Cardiac septum (tissue), 1 donor: ENCODE data around the gene OR4C6. TPM values are rescaled to one million over a fixed set of nuclear protein-coding genes. Genes with fewer than 3 reads are reported as not detected.

Source experiments
- DNase-seq: peaks from one replicate; pipeline ENCODE4 v3.0.0-alpha.2; 2020; ENCODE audit warnings: low spot score
- intact Hi-C: fragments of 100-400 bp; cut with DNase I; formaldehyde crosslinking; loops from one replicate; pipeline ENCODE4 v1.14.0; 2022
- long read RNA-seq: library from polyadenylated mRNA; unstranded; transcript quantifications from one replicate; pipeline ENCODE4 v2.0.0, GENCODE V29; 2021
- total RNA-seq: library from RNA; stranded (reverse); fragmentation: NEBNext Ultra II Directional; extraction: Animal tissue kit (Norgen Biotek cat#: 25700); gene quantifications from one replicate; pipeline ENCODE4 v1.2.1, GENCODE V29; 2021
- donor health status: DM: no; HTN: no; CAD: no.

OR4C6 gene
- not detected for total RNA-seq
- long read RNA-seq = 0 reads

DNA sequence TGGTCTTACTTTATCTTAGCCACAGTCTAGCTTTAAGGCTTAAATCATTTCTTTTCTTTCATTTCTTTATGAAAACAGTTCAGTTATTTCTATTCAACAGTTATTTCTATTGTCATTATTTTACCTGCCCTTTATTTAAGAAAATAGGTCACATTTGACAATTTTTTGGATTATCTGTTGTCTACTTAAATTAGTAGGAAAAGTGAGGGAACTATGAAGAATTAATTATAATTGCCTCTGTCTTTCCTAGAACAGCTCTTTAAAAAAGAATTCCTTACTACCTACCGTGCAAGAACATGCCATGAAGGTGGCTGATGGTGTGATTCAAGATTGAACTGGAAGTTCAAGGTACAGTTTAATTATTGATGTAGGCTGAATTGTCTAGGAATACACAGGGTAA lies at the start of gene OR4C6:
TSS of gene OR4C6 (plus strand) at position 301 of the 400 bp plus-strand sequence. CDS start 2,966 bp downstream, outside the sequence.
- no peak for DNase-seq
- intact Hi-C loops = no loop called here

GRCh38 chr11:55624531-55624930 lies 37.5 kb upstream of the OR4C6 start:
- DNase-seq = no peak
- intact Hi-C loops = no loop called here

GRCh38 chr11:55634813-55635212 lies 27.2 kb upstream of the OR4C6 start, which contains the start of gene OR4P4:
OR4P4 (plus strand) TSS chr11:55635113.
- intact Hi-C loops = no loop called here
- no peak for DNase-seq

GRCh38 chr11:55648027-55648426 lies 14.0 kb upstream of the OR4C6 start, which contains the start of gene OR4S2:
OR4S2 (plus strand) TSS chr11:55648327; CDS start chr11:55650904, 2,577 bp downstream.
- no peak for DNase-seq
- intact Hi-C loops = no loop called here

- intact Hi-C loops = no loop called here
- DNase-seq = no peak
Observed at GRCh38 chr11:55652560-55652959, 9.4 kb upstream of the OR4C6 start.

GRCh38 chr11:55655096-55655495 lies 6.9 kb upstream of the OR4C6 start:
- no peak for DNase-seq
- intact Hi-C loops = no loop called here

DNA sequence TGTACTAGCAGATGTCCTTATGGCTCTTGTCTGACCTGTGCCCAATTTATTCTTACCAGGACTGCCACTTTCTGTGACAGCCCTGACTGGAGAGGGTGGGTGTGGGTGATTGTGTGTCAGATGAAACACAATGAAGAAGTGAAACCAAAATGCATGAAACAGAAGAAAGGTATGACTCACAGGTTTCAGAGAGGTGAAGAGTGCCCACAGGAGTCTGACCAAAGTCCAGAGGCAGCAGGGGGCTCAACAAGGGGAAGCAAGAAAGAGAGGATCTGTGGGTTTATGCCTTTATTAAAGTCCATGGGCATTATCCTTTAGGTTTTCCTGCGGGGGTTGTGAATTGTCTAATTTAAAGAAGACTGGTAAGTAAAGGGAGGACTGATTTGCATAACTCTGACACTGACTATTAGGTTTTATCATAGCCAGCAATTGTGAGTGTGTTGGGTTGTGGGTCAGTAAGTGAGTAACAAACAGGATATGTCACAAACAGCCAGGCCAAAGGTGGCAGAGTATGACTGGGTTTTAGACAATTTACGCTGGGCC lies 3.9 kb upstream of the OR4C6 start:
- intact Hi-C loops = no loop called here
- DNase-seq = no peak

GRCh38 chr11:55658608-55659007 lies 3.4 kb upstream of the OR4C6 start:
- intact Hi-C loops = no loop called here

GRCh38 chr11:55669376-55669775 lies 7.4 kb downstream of the OR4C6 start:
- no peak for DNase-seq
- intact Hi-C loops = no loop called here

More at GRCh38 chr11:55658608-55659007, 3.4 kb upstream of the OR4C6 start:
- no peak for DNase-seq

- intact Hi-C loops = no loop called here
- no peak for DNase-seq
Observed at GRCh38 chr11:55673860-55674259, 11.9 kb downstream of the OR4C6 start.

DNA sequence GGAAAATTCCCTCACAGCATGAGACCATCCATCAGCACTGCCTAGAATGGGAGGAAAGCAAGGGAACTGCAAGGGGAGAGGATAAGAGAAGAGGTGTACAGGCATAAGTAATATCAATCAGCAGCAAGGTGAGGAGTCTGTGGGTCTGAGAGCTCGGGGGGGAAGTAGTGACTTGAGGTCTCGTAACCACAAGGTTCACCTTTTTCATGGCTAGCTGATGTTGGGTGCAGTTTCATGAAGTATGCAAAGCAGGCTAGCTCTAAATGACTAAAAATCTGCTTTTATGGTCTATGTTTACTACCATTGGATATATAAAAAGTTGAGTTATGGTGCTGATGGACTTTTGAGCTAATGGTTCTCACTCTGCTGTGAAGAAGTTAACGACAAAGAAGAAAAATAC lies 35.8 kb downstream of the OR4C6 start:
- intact Hi-C loops = no loop called here
- DNase-seq = no peak

GRCh38 chr11:55701429-55701828 lies 39.4 kb downstream of the OR4C6 start:
- intact Hi-C loops = no loop called here
- no peak for DNase-seq

DNA sequence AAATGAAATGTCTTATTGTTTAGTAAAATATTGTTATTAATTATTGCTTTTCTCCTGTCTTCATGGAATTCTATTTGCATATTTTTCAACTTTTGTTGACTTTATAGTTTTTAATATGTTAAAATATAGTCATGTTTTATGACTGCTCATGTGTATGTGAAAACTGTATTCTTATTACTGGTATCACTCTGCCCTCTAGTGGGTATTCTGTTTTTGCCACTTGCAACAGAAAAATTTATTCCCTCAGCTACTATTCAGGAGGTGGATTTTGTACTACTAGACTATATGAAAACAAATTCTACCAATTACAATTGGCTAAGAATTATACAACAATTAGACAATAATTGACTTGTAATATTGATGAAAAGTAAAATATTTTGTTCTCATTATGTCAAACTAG lies 45.0 kb downstream of the OR4C6 start:
- intact Hi-C loops = no loop called here
- no peak for DNase-seq

- DNase-seq = no peak
- intact Hi-C loops = no loop called here
Observed at GRCh38 chr11:55714982-55715888, 53.2 kb downstream of the OR4C6 start.

Other genes with a start within 250 kb of the OR4C6 start
- not detected for gene OR4C15, start 107.7 kb upstream of the OR4C6 start, total RNA-seq
- not detected for gene OR4C16, start 90.1 kb upstream of the OR4C6 start, total RNA-seq
- not detected for gene OR4C11, start 54.6 kb upstream of the OR4C6 start, total RNA-seq
- not detected for gene OR4P4, start 27.1 kb upstream of the OR4C6 start, total RNA-seq
- gene OR4S2, start 13.9 kb upstream of the OR4C6 start, total RNA-seq = not detected
- gene OR5D13, start 111.2 kb downstream of the OR4C6 start, total RNA-seq = not detected
- gene OR5D14, start 133.4 kb downstream of the OR4C6 start, total RNA-seq = not detected
- gene OR5L1, start 149.2 kb downstream of the OR4C6 start, total RNA-seq = not detected
- not detected for gene OR5D18, start 157.4 kb downstream of the OR4C6 start, total RNA-seq
- not detected for gene OR5L2, start 165.0 kb downstream of the OR4C6 start, total RNA-seq
- gene OR5D16, start 176.6 kb downstream of the OR4C6 start, total RNA-seq = not detected
- gene TRIM51, start 221.1 kb downstream of the OR4C6 start, total RNA-seq = not detected